GM21526 (cell line): ENCODE data around the gene C2CD3.
A peak's percentile ranks its signal among the peaks of the same experiment; 100 is the strongest.

Source experiments
- ATAC-seq: cut with Tn5 transposase; IDR thresholded peaks from one replicate; pipeline ENCODE4 v1.9.1; 2021; ENCODE audit warnings: moderate library complexity; ENCODE audit not compliant: unreplicated experiment, low FRiP score

Gene C2CD3

GRCh38 chr11:74007691-74008372 is 163.0 kb downstream of the C2CD3 start:
- no peak for ATAC-seq

GRCh38 chr11:74006743-74007304 is 164.0 kb downstream of the C2CD3 start:
- no peak for ATAC-seq

GRCh38 chr11:74005721-74006517 is 164.9 kb downstream of the C2CD3 start:
- ATAC-seq = no peak

- ATAC-seq = no peak
Observed at GRCh38 chr11:74004759-74005615, 165.8 kb downstream of the C2CD3 start.

- ATAC-seq = no peak
Observed at GRCh38 chr11:74004046-74004695, 166.6 kb downstream of the C2CD3 start.

- no peak for ATAC-seq
Observed at GRCh38 chr11:74002832-74003231, 168.0 kb downstream of the C2CD3 start.

GRCh38 chr11:74001822-74002286 is 168.9 kb downstream of the C2CD3 start:
- ATAC-seq = no peak

- no peak for ATAC-seq
Observed at GRCh38 chr11:74000307-74001133, 170.3 kb downstream of the C2CD3 start.

- no peak for ATAC-seq
Observed at GRCh38 chr11:73999581-74000306, 171.1 kb downstream of the C2CD3 start.

- ATAC-seq = no peak
Observed at GRCh38 chr11:73998846-73999575, 171.8 kb downstream of the C2CD3 start.

- ATAC-seq = no peak
Observed at GRCh38 chr11:73997120-73997770, 173.6 kb downstream of the C2CD3 start.

GRCh38 chr11:73996161-73996747 is 174.5 kb downstream of the C2CD3 start:
- no peak for ATAC-seq

- peak; percentile 50 for ATAC-seq
Observed at GRCh38 chr11:73995731-73996130, 175.1 kb downstream of the C2CD3 start.

- no peak for ATAC-seq
Observed at GRCh38 chr11:73995247-73995646, 175.6 kb downstream of the C2CD3 start.

GRCh38 chr11:73991471-73992006 is 179.3 kb downstream of the C2CD3 start:
- ATAC-seq = no peak

- no peak for ATAC-seq
Observed at GRCh38 chr11:73990730-73991129, 180.1 kb downstream of the C2CD3 start.

GRCh38 chr11:73989156-73989555 is 181.6 kb downstream of the C2CD3 start:
- ATAC-seq = no peak
